Heart left ventricle (tissue), 13 donors: Measurements from ENCODE around the gene MSMB.

Experiments used
- CTCF ChIP-seq, 12 donors: fragments of 200-600 bp; sonication (generic) in 4 of 12; IDR thresholded peaks; one replicate each; pipeline versions ENCODE4 v1.5.0 to v1.8.0; 2018 to 2022; ENCODE audit warnings: antibody characterized with exemption in 12 of 12, mild to moderate bottlenecking in 5 of 12
- POLR2A ChIP-seq, 2 donors: fragments of 450-650 bp; IDR thresholded peaks; one replicate each; pipeline ENCODE4 v1.6.1; 2017; ENCODE audit warnings: antibody characterized with exemption in 2 of 2, mild to moderate bottlenecking in 2 of 2, moderate library complexity in 2 of 2
- donor health status: ischemic (EF 13 %, LVEDD 7.1; RV severe dilation, severe dysfunction).
- donor health status: DM: no; HTN: yes; CAD: no.
- donor health status: DM: no; HTN: no; CAD: no.
- donor health status: ischemic (EF 25% LVEDD 6.9; RV normal size, moderate dysfunction).
- donor health status: ischemic (EF 25% LVEDD 5.7; RV mildly dilated, moderate dysfunction).
- donor health status: ischemic (EF 35%, LVEDD 5.7; RV mildly dilated, moderate dysfunction).
- donor health status: nonischemic (EF 11% LVEDD 7.7; RV severe dilation, severe dysfunction).
- donor health status: DM: yes; HTN: yes; CAD: no.
- donor health status: PGD.
- donor health status: ischemic (EF 29% LVEDD 5.4; RV normal size, mild dysfunction).
- donor health status: nonischemic (EF 23%, LVEDD 6.1; RV moderate dilation, normal function).

DNA sequence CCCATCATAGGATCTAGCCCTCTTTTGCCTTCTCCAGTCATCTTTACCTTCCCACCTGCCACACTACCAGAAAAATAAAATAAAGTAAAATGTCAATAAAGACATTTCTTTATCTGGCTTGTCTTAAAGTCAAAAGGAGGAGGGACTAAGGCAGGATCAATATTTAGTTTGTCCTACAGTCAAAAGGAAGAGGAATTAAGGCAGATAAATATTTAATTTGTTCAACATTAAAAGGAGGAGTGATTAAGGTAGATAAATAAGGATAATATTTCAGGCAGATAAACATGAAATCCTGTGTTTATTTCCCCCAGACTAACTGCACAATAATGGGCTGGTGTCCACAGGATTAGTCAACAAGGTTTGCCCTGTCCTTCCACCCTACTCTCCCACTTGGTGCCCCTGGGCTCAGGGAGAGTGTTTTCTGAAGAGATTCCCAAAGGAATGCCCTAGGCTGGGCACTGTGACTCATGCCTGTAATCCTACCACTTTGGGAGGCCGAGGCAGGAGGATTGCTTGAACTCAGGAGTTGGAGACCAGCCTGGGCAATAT lies 18.3 kb upstream of the MSMB start:
- TF ChIP-seq CTCF (IDR thresholded peaks at IDR 0.05) (no peak), POLR2A (IDR thresholded peaks at IDR 0.05) (no peak)
